ENCODE results near the gene GUCD1.
A peak's percentile ranks its signal among the peaks of the same experiment; 100 is the strongest.
"Not testable (repeated sequence)": the region's sequence is repeated elsewhere in the genome, so short reads cannot be mapped to it uniquely, and the experiment has no call there.

The GUCD1 gene

DNA sequence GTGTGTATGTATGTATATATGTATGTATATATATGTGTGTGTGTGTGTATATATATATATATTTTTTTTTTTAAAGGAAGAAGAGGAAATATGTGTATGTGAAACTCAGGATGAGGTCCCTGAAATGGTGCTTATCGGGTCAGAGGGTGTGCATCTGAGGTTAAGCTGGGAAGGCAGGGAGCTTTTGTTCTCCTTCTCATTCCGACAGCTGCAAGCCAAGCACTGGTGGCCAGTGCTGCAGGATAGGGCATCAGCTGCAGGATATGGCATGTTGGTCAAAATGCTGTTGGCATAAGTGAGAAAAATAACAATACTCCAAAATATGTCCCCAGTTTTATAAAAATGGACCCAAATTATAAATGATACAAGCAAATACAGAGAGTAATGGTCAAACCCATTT, 8.3 kb upstream of the GUCD1 start:
- DNase-seq, result no peak

DNA sequence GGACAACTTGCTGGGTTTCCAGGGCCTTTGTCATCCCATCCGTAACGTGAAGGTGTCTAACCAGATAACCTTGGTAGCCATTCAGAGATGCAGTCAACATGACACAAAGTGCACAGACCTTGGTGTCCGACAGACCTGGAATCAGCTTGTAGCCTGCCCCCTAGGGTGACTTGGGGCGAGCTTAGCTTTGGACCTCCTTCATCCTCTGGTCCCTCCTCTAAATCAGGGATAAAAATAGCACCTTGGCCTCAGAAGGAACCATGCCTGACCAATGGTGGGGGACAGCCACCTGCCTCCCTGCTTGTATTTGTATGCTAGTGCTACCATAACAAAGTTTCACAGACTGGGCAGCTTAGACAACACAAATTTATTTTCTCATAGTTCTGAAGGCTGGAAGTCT, 4.5 kb upstream of the GUCD1 start:
- no peak for DNase-seq

- peak; percentile 99 for DNase-seq
These were observed 464 bp upstream of the GUCD1 start, which contains the start of gene SNRPD3 for GRCh38 chr22:24555165-24556039. Gene SNRPD3 (plus strand): TSS chr22:24555999. CDS start chr22:24557675, 1,676 bp downstream.

GRCh38 chr22:24553597-24554312, 1.2 kb downstream of the GUCD1 start:
- no peak for DNase-seq

DNA sequence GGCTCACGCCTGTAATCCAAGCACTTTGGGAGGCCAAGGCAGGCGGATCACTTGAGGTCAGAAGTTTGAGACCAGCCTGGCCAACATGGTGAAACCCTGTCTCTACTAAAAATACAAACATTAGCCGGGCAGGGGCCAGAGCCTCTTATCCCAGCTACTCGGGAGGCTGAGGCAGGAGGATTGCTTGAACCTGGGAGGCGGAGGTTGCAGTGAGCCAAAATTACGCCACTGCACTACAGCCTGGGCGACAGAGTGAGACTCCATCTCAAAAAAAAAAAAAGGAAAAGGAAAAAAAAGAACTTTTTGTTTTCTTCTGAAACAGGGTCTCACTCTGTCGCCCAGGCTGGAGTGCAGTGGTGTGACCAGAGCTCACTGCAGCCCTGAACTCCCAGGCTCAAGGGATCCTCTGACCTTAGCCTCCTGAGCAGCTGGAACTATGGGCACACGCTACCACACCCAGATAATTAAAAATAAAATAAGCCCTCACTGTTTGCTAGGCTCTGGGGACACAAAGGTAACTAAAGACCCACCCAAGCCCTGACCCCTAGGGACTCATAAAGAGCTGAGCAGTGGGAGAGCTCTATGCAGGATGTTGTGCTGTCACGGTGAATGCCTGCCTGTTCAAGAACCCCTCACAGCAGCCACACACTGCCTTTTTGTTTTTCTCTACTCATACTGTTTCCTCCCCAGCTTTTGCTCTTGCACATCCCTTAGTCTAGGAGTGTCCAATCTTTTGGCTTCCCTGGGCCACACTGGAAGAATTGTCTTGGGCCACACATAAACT, 2.2 kb downstream of the GUCD1 start:
- DNase-seq, result not testable (repeated sequence)

- no peak for DNase-seq
These were observed 4.0 kb downstream of the GUCD1 start for GRCh38 chr22:24550902-24551435.

DNA sequence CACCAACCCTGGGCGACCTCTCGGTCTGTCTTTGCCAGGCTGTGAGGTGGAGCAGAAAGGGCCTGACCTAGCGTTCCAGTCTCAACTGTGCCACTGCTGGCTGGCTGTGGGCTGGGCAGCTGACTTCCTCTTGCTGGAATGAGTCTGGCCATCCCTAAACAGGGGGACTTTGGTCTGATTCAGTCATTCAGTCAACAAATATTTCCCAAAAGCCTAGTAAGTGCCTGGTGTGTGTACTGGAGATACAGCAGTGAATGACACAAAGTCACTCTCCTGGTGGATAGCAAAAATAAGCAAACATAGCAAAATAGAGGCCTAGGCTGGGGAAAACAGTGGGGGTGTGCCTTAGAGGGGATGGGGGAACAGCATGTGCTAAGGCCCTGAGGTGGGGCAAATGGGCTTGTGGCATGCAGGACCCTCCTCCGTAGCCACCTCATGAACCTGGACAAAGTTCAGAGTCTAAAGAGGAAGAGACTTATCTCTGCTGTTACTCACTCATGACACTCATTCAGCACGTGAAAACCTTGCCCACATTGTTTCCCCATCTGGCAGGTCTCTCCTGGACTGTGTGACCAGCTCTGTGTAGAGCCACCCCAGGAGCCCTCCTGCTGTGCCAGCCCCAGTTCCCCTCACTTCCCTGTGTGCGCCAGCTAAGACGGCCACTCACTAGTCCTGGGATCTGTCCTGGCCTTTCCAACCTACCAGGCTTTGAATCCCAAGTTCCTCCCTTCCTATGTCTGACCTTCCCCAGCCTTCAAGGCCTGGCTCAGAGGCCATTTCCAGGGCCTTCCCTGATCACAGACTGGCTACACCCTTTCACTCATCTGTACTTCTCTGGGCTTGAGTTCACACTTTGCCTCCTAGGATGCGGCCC, 4.7 kb downstream of the GUCD1 start:
- no peak for DNase-seq

DNA sequence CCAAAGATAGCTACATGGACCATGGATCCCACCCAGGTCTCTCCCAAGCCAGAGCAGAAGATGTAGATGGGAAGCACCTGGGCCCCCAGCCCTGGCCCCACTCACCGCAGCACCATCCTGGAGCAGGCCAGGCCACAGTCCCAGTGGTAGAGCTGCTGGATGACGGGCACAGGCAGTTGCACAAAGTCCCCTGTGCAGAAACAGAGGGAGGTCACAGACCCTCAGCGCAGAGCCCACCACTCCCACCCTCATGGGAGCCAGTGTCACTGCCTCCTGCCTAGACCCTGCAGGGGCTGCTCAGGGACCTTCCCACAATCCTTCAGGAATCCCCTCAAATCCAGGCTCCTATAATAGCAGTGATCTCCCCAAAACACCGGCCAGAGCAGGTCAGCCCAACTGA, 6.1 kb downstream of the GUCD1 start:
- no peak for DNase-seq

DNA sequence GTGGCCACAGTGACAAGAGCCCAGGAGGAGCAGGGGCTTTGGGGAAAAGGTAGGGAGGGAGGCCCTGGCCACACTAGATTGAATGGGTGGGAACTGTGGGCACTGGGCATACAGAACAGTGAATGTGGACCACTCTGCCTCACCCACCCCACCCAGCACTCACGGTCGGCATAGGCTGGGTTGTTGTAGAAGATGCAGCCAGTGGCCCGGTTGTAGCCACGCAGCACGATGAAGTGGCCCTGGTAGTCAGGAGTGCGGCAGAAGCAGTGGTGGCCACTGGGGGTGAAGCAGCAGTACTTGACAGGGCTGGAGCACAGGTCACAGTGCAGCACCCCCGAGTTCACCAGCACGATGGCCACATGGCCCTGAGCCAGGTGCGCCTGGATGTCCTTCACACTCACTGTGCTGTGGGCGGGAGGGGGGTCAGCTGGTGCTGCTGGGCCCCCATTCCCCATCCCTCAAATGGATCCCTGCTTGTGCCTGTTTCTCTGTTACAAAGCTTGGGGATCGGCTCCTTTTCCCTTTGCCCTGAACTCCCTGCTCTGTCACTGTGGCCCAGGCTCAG, 11.2 kb downstream of the GUCD1 start:
- no peak for DNase-seq

DNA sequence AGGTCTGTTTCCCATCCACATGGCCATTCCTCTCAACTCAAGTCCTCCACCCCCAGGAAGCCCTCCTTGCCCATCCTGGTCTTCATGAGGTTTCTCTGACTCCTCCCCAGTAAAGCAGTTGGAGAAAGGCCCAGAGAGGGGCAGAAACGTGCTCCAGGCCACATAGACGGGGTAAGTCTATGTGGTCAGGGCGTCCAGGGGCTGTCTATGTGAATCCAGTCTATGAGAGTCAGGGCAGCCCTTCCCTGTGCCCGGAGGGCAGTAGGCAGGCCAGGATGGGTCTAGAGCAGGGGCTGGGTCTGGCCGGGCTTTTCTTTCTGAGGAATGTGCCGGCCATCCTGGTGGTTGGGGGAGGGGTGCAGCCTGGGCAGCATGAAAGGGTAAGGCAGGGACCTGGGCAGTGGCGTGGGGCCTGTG, 11.7 kb downstream of the GUCD1 start:
- DNase-seq, result no peak

- DNase-seq, result no peak
These were observed 12.3 kb downstream of the GUCD1 start for GRCh38 chr22:24542641-24543040.

GRCh38 chr22:24541681-24542515, 13.0 kb downstream of the GUCD1 start:
- no peak for DNase-seq

DNA sequence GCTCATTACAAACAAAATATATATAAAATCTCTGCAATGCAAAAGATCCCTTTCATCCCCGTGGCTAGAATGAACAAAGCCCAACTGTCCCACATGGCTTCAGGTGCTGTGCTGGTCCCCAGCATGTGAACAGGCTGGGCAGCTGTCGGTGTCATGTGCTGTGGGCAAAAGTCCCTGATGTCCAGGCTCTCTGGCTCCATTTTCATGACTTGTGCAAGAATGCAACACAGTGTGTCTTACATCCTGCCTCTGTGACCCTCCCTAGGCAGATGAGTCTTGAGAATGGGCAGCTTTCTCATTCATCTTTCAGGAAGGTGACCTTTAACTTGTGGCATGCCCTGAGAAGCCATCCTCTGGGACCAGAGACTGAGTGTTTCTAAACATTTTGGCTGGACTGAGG, 14.5 kb downstream of the GUCD1 start:
- no peak for DNase-seq

DNA sequence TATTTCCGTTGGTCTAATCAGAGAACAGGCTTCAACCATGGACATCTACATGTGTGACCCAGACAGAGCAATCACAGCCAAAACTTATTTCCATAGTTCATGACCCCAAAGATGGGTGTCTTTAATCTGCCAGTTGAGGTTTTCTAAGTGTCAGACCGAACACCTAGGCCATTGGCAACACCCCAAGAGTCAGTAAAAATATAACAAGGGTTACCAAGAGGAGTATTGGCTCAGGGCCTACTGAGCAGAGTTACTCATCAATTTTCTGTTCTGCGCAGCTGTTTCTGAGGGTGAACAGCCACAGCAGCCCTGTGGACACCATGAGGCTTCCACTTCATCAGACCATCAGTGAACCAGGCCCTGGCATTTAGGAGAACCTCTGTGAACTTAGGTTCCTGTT, 18.8 kb downstream of the GUCD1 start:
- DNase-seq, result no peak

GRCh38 chr22:24535348-24535747, 19.6 kb downstream of the GUCD1 start:
- DNase-seq, result no peak

DNA sequence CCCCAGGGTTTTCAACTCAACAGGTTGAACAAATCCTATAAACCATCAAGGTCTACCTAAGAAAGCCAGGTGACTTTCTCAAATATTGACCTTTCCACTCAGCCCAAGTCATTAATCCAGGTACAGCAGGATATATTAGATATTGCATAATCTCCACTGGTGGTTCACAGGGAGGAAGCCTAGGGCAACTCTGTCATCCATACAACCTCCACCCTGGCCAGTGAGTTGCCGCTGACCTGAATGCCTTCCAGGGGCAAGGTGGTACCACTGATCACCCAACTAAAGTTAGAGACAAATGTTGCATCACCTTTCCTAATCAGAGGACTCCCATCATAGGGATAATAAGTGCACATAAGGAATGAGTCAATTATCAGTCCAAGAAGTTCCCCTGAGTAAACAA, 22.9 kb downstream of the GUCD1 start:
- no peak for DNase-seq

DNA sequence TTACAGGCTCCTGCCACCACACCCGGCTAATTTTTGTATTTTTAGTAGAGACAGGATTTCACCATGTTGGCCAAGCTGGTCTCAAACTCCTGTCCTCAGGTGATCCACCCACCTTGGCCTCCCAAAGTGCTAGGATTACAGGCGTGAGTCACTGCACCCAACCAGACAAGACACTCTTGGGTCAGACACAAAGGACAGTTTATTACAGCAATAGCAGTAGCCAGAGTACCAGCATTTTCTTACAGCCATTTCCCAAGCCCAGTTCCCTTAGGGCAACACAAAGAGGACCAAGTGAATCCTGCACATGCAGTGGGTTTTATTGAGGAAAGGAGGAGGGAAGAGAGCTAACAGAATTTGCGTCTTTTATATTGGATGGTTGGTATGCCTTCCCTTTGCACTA, 24.0 kb downstream of the GUCD1 start:
- not testable (repeated sequence) for DNase-seq

GRCh38 chr22:24529898-24530297, 25.0 kb downstream of the GUCD1 start:
- DNase-seq, result no peak

GRCh38 chr22:24526191-24526590, 28.7 kb downstream of the GUCD1 start:
- DNase-seq, result no peak

- DNase-seq, result peak; percentile 89
These were observed 29.4 kb downstream of the GUCD1 start for GRCh38 chr22:24525416-24526037.
